Smooth muscle cell of trachea (primary cell): ENCODE measurements around the gene RPL39. TPM values are rescaled to one million over a fixed set of nuclear protein-coding genes. Genes with fewer than 3 reads are reported as not detected.

ENCODE experiments used
- total RNA-seq: library from RNA; depleted of rRNA; stranded (reverse); fragments of >200 nt; gene quantifications from 2 replicates; pipeline ENCODE4 v1.2.1, GENCODE V29; 2014

RPL39 gene
- 1,956 and 4,290 TPM in 2 replicates for total RNA-seq

GRCh38 chrX:119791437-119792231 is at the start of gene RPL39:
RPL39 (minus strand) TSS chrX:119791630; CDS start chrX:119791576, 54 bp downstream.

DNA sequence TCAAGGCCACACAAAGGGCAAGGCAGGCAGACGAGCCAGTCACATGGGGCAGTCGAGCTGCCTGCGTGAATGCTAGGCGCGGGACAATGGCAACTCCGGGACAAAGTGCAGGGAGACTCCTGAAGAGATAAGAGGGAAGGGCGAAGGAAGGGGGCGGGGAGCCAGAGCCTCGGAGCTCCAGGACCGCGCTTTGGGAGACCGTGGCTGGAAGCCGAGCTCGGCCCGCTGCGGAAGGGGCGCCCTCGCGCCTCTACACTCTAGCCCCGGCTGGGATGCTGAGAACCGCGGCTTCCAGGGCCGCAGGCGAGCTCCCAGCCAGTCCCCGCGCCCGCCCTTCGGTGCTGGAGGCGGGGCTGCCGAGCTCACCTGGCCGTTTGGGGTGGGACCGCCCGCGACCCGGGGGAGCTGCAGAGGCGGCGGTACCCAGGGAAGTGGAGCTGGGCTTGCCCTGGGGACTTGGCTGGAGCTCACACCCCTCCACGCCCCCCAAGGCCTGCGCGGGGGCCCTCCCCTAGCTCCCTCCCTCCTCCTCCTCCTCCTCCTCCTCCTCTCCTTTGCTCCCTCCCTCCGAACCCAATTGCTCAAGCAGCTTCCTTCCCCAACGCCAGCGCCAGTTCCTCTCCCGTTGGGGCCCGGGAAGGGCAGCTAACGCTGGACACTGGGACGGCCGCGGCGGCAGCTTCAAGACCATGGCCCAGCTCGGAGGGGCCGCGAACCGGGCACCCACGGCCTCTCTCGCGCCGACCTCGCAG is 33.3 kb downstream of the RPL39 start, which contains the start of gene SOWAHD:
Gene SOWAHD, plus strand, starts transcription at position 610 of the 752 bp plus-strand sequence. Its CDS starts 80 bp downstream, at position 690.

Other genes with a start within 250 kb of the RPL39 start
- 31.9 and 48.1 TPM in 2 replicates for gene STEEP1, start 226.2 kb downstream of the RPL39 start, total RNA-seq
- 28.1 and 42.0 TPM in 2 replicates for gene UBE2A, start 217.1 kb downstream of the RPL39 start, total RNA-seq
- gene NKRF, start 185.2 kb downstream of the RPL39 start, total RNA-seq = 4.6 and 4.8 TPM in 2 replicates
- 15.9 and 17.6 TPM in 2 replicates for gene SEPTIN6, start 98.5 kb downstream of the RPL39 start, total RNA-seq
- 0.17 TPM in 1 of 2 replicates, not detected in the other for gene SOWAHD, start 33.0 kb downstream of the RPL39 start, total RNA-seq
- gene UPF3B, start 61.3 kb upstream of the RPL39 start, total RNA-seq = 1.8 and 2.8 TPM in 2 replicates
- gene RNF113A, start 80.1 kb upstream of the RPL39 start, total RNA-seq = 13.7 and 17.2 TPM in 2 replicates
- gene NDUFA1, start 80.2 kb upstream of the RPL39 start, total RNA-seq = 29.8 and 58.3 TPM in 2 replicates
- gene AKAP14, start 104.3 kb upstream of the RPL39 start, total RNA-seq = not detected in 2 replicates
- gene NKAP, start 152.1 kb upstream of the RPL39 start, total RNA-seq = 4.0 and 4.8 TPM in 2 replicates